ENCODE data around the gene GPC3.

GRCh38 chrX:133742602-133743305, 242.6 kb downstream of the GPC3 start:
- TF ChIP-seq CTCF (IDR thresholded peaks at IDR 0.05), result no peak
- no peak for TF ChIP-seq ZNF317 (CRISPR knock-in tag; IDR thresholded peaks at IDR 0.05; ENCODE audit: borderline replicate concordance, low read depth)
- no peak for TF ChIP-seq IRF1 (CRISPR knock-in tag; IDR thresholded peaks at IDR 0.05)
- no peak for TF ChIP-seq ZNF232 (CRISPR knock-in tag; IDR thresholded peaks at IDR 0.05)
- no peak for TF ChIP-seq FOXP1 (CRISPR knock-in tag; IDR thresholded peaks at IDR 0.05; ENCODE audit: borderline replicate concordance)
- TF ChIP-seq E2F4 (CRISPR knock-in tag; IDR thresholded peaks at IDR 0.05; ENCODE audit: borderline replicate concordance, low read depth), result no peak
- no peak for TF ChIP-seq NR3C1 (CRISPR knock-in tag; conservative IDR thresholded peaks at IDR 0.05; ENCODE audit: low read depth)
- no peak for TF ChIP-seq USF2 (CRISPR knock-in tag; IDR thresholded peaks at IDR 0.05)
- TF ChIP-seq MXD4 (CRISPR knock-in tag; IDR thresholded peaks at IDR 0.05; ENCODE audit: borderline replicate concordance), result no peak
